Daoy (cell line): Measurements from ENCODE around the gene ZFP36. TPM values are rescaled to one million over a fixed set of nuclear protein-coding genes. Genes with fewer than 3 reads are reported as not detected.
A peak's percentile ranks its signal among the peaks of the same experiment; 100 is the strongest.
"Not testable (repeated sequence)": the region's sequence is repeated elsewhere in the genome, so short reads cannot be mapped to it uniquely, and the experiment has no call there.

Source experiments
- DNase-seq: peaks from one replicate; pipeline ENCODE4 v3.0.0-alpha.2; 2015; ENCODE audit warnings: low read depth
- total RNA-seq: library from RNA; depleted of rRNA; stranded (reverse); fragments of >200 nt; shearing (Covaris generic); gene quantifications from 2 replicates; pipeline ENCODE4 v1.2.3, GENCODE V29; 2014; rRNA removed

The ZFP36 gene
- total RNA-seq, 1 experiment from 2014 or later = 2.1 TPM

DNA sequence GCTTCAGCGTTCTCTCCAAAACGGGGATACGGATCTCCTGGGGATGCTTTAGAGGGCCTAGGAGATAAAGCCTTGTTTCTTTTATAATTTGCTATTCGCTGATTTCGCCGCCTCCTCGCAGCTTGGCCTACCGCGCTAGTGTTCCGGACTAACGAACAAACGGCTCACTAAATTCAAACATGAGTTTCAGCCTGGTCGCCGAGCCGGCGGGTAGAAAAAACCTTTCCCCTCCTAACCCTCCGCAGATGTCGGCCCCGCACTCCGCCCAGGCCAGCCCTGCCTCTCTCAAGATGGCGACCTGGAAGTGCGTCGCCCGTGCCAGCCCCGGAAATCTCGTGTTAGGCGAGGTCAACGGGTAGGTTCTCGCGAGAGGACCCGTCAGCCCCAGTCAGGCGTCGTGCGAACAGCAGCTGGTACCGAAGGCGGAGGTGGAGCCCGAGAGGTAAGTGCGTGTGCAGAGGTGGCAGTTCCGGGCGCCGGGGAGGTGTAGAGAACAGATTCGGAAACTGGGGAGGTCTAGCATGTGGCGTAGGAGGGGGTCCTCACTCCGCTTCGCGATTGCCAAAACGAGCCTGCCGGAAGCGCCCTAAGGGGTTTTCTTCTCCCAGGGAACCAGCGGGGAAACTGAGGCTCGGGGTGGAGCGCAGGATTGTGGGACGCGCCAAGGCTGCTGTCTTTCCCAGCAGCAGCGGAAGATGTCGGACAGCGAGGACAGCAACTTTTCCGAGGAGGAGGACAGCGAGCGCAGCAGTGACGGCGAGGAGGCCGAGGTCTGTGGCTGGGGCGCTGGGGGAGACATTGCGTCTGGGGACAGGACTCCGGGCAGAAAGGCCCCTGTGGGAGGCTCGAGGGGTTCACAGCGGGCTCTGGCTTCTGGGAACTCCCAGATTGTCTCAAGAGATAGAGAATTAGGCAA is 38.8 kb downstream of the ZFP36 start, which contains the start of gene SUPT5H:
SUPT5H (plus strand) TSS at position 387 of the 916 bp plus-strand sequence; CDS start at position 696, 309 bp downstream.
- peak; percentile 99 for DNase-seq

GRCh38 chr19:39446365-39447084 is 39.9 kb downstream of the ZFP36 start:
- DNase-seq = no peak

GRCh38 chr19:39448271-39448670 is 41.6 kb downstream of the ZFP36 start:
- DNase-seq = peak; percentile 58

DNA sequence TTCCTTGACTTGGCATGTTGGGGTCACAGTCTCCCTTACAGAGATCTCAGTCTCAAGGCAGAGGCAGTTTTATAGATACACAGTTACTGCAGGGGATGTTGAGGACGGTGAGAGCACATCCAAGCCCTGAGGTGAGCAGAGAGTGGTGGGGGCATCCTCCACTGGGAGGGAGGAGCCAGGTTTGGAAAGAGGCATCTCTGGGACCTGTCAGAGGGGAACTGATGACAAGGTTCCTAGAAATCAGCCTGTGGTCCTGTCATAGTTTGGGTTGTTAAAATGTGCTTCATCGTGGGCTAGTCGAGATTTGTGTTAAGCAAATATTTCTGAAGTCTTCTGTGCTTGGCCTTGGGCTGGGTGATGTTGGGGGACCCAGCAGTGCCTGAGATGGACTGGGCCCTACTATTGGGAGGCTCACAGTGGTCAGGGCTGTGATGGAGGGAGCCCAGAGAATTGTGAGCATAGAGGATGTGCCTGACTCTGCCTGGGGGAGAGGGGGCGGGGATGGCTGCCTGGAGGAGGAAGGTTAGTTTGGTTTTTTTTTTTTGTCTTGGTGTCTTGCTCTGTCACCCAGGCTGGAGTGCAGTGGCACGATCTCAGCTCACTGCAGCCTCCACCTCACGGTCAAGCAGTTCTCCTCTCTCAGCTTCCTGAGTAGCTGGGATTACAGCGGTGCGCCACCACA is 42.6 kb downstream of the ZFP36 start:
- no peak for DNase-seq

GRCh38 chr19:39451257-39451656 is 44.6 kb downstream of the ZFP36 start:
- DNase-seq = not testable (repeated sequence)

Other genes starting within 250 kb of the ZFP36 start
- 0.40 TPM in 1 of 2 replicates, not detected in the other for gene NCCRP1, start 209.9 kb upstream of the ZFP36 start, total RNA-seq
- gene SYCN, start 202.6 kb upstream of the ZFP36 start, total RNA-seq = not detected in 2 replicates
- not detected in 2 replicates for gene IFNL3, start 161.8 kb upstream of the ZFP36 start, total RNA-seq
- not detected in 2 replicates for gene IFNL4, start 158.0 kb upstream of the ZFP36 start, total RNA-seq
- not detected in 2 replicates for gene IFNL2, start 138.5 kb upstream of the ZFP36 start, total RNA-seq
- gene IFNL1, start 110.4 kb upstream of the ZFP36 start, total RNA-seq = not detected in 2 replicates
- 0.65 and 0.74 TPM in 2 replicates for gene LRFN1, start 86.0 kb upstream of the ZFP36 start, total RNA-seq
- gene GMFG, start 70.8 kb upstream of the ZFP36 start, total RNA-seq = 0.23 and 0.83 TPM in 2 replicates
- gene SAMD4B, start 64.4 kb upstream of the ZFP36 start, total RNA-seq = 55.0 and 57.4 TPM in 2 replicates
- 43.2 and 56.7 TPM in 2 replicates for gene PAF1, start 15.7 kb upstream of the ZFP36 start, total RNA-seq
- 20.7 and 41.1 TPM in 2 replicates for gene MED29, start 15.5 kb upstream of the ZFP36 start, total RNA-seq
- 3.0 and 6.9 TPM in 2 replicates for gene PLEKHG2, start 5.8 kb downstream of the ZFP36 start, total RNA-seq
- gene RPS16, start 29.1 kb downstream of the ZFP36 start, total RNA-seq = 54.9 and 71.8 TPM in 2 replicates
- gene SUPT5H, start 38.7 kb downstream of the ZFP36 start, total RNA-seq = 78.7 and 140 TPM in 2 replicates
- 108 and 116 TPM in 2 replicates for gene TIMM50, start 74.0 kb downstream of the ZFP36 start, total RNA-seq
- gene DLL3, start 92.1 kb downstream of the ZFP36 start, total RNA-seq = 3.6 and 5.0 TPM in 2 replicates
- 0.57 and 6.3 TPM in 2 replicates for gene SELENOV, start 108.3 kb downstream of the ZFP36 start, total RNA-seq
- 5.7 and 5.8 TPM in 2 replicates for gene EID2B, start 126.0 kb downstream of the ZFP36 start, total RNA-seq
- gene EID2, start 133.3 kb downstream of the ZFP36 start, total RNA-seq = 13.0 and 16.1 TPM in 2 replicates
- gene LGALS13, start 195.7 kb downstream of the ZFP36 start, total RNA-seq = not detected in 2 replicates
- gene LGALS16, start 249.1 kb downstream of the ZFP36 start, total RNA-seq = not detected in 2 replicates